GM20431 (cell line): ENCODE results near the gene RALA.
"Not testable (repeated sequence)": the region's sequence is repeated elsewhere in the genome, so short reads cannot be mapped to it uniquely, and the experiment has no call there.

ENCODE experiments used
- in situ Hi-C: fragments of 300-500 bp; cut with MseI, MboI; formaldehyde crosslinking; loops from one replicate; pipeline ENCODE4 v1.15.0; 2020; ENCODE audit warnings: low sequenced_read_pairs; ENCODE audit not compliant: unreplicated experiment

RALA gene

GRCh38 chr7:39676346-39676745 is 53.0 kb downstream of the RALA start:
- in situ Hi-C loops: no loop called here

GRCh38 chr7:39678930-39679709 is 55.7 kb downstream of the RALA start:
- in situ Hi-C loops: no loop called here

- in situ Hi-C loops: not testable (repeated sequence)
Measured at GRCh38 chr7:39679874-39680273, 56.5 kb downstream of the RALA start.

- in situ Hi-C loops: no loop called here
Measured at GRCh38 chr7:39681887-39682441, 58.6 kb downstream of the RALA start.

- in situ Hi-C loops: no loop called here
Measured at GRCh38 chr7:39683216-39683845, 60.0 kb downstream of the RALA start.

GRCh38 chr7:39686261-39686924 is 63.0 kb downstream of the RALA start:
- in situ Hi-C loops: no loop called here

GRCh38 chr7:39688611-39689480 is 65.5 kb downstream of the RALA start:
- in situ Hi-C loops: no loop called here

- in situ Hi-C loops: no loop called here
Measured at GRCh38 chr7:39691821-39692220, 68.4 kb downstream of the RALA start.

- in situ Hi-C loops: not testable (repeated sequence)
Measured at GRCh38 chr7:39693086-39693485, 69.7 kb downstream of the RALA start.

- in situ Hi-C loops: no loop called here
Measured at GRCh38 chr7:39693812-39694211, 70.4 kb downstream of the RALA start.

GRCh38 chr7:39695852-39696586 is 72.6 kb downstream of the RALA start:
- in situ Hi-C loops: no loop called here

- in situ Hi-C loops: no loop called here
Measured at GRCh38 chr7:39696631-39697030, 73.3 kb downstream of the RALA start.

GRCh38 chr7:39697483-39697882 is 74.1 kb downstream of the RALA start:
- in situ Hi-C loops: no loop called here

GRCh38 chr7:39700165-39700564 is 76.8 kb downstream of the RALA start:
- in situ Hi-C loops: no loop called here

GRCh38 chr7:39700932-39701331 is 77.6 kb downstream of the RALA start:
- in situ Hi-C loops: no loop called here

GRCh38 chr7:39702133-39702532 is 78.8 kb downstream of the RALA start:
- in situ Hi-C loops: no loop called here

- in situ Hi-C loops: no loop called here
Measured at GRCh38 chr7:39703144-39703543, 79.8 kb downstream of the RALA start.

GRCh38 chr7:39709029-39709428 is 85.7 kb downstream of the RALA start:
- in situ Hi-C loops: no loop called here

GRCh38 chr7:39709768-39710311 is 86.5 kb downstream of the RALA start:
- in situ Hi-C loops: no loop called here
